ENCODE data around the gene TOMM5. TPM values are rescaled to one million over a fixed set of nuclear protein-coding genes. Genes with fewer than 3 reads are reported as not detected.

The TOMM5 gene
- total and polyA plus RNA-seq, 2 of the 4 experiments (the other 2 are of a cell fraction) = 159 to 206 TPM

GRCh38 chr9:37587521-37587920, 4.9 kb downstream of the TOMM5 start:
- WGBS, 2 experiments (ENCODE audit: extremely low coverage in 2 of 2, insufficient read length in 1 of 2) = no CpG with 5 or more reads among the region's 4 CpGs
- Histone ChIP-seq H4K91ac (ENCODE audit: insufficient read depth, low read depth, low read length) (no peak overlapping the region), H3K14ac (replicated peaks; ENCODE audit: low read depth, low read length) (no peak overlapping the region), H3K23ac (ENCODE audit: low read depth, low read length) (no peak overlapping the region), H2AFZ (replicated peaks; ENCODE audit: low read length, poor library complexity) (no peak overlapping the region), H3K36me3 (ENCODE audit: control insufficient read depth, insufficient read depth, low read length) (peaks cover 29% of the 10 kb centered on the region), H2AK5ac (ENCODE audit: low read depth, low read length) (no peak overlapping the region), H3K4ac (ENCODE audit: low read depth, low read length) (no peak overlapping the region), H3K79me1 (ENCODE audit: low read depth in 1 of 2, low read length in 2 of 2) (peaks cover 26 to 32% of the 10 kb centered on the region in 2 experiments), H3K4me2 (ENCODE audit: low read depth, low read length) (no peak overlapping the region), H3K56ac (ENCODE audit: extremely low read depth, insufficient read depth, low read length) (no peak overlapping the region), H4K20me1 (ENCODE audit: insufficient read depth, low read length) (peaks cover 13% of the 10 kb centered on the region), H3K27me3 (ENCODE audit: control insufficient read depth, insufficient read depth, low read length) (no peaks in the 10 kb centered on the region), H2BK15ac (ENCODE audit: low read depth, low read length) (no peak overlapping the region), H3K4me3 (ENCODE audit: insufficient read depth, low read depth, low read length) (no peak overlapping the region), H3K9me1 (ENCODE audit: insufficient read depth, low read length) (0 out of 2 replicates have a peak, but pooled peaks cover 2% of the 10 kb centered on the region), H3K9ac (ENCODE audit: low read depth, low read length) (no peak overlapping the region), H3K9me3 (ENCODE audit: control insufficient read depth, insufficient read depth, low read length) (no peaks in the 10 kb centered on the region), H3K4me1 (ENCODE audit: control insufficient read depth, insufficient read depth, low read length) (peaks cover 3% of the 10 kb centered on the region; the same call in 1 of the 2 replicates), H3K27ac (ENCODE audit: insufficient read depth, low read length) (no peak overlapping the region), H2AK9ac (replicated peaks; ENCODE audit: low read depth, low read length, poor library complexity) (no peak overlapping the region), H2BK120ac (ENCODE audit: low read depth, low read length) (no peak overlapping the region), H4K5ac (ENCODE audit: low read depth, low read length) (no peak overlapping the region), H3K18ac (ENCODE audit: low read depth, low read length) (no peak overlapping the region), H2BK20ac (ENCODE audit: low read depth, low read length) (no peak overlapping the region), H4K8ac (ENCODE audit: low read depth in 2 of 2, low read length in 2 of 2) (no peak overlapping the region), H2BK5ac (ENCODE audit: low read depth, low read length, poor library complexity, severe bottlenecking) (no peak overlapping the region)
- ATAC-seq (ENCODE audit: low read depth) = no peak
- in situ Hi-C loops (cut with MboI; ENCODE audit: low sequenced_read_pairs) = loop anchor here (10.0 kb wide), 2 partner anchors 317 to 777 kb away; partner anchors contain the start of gene SLC25A51
- ChIA-PET POLR2A (ENCODE audit: unreplicated experiment) (no interaction called here), CTCF (no interaction called here)
- BruUV-seq (replicated peaks) = no TSS peak
- dilution Hi-C loops (cut with HindIII; ENCODE audit: low sequenced_read_pairs, unreplicated experiment) = no loop called here
- TF ChIP-seq ELK1 (IDR thresholded peaks at IDR 0.05; ENCODE audit: borderline replicate concordance, low read depth, low read length) = no peak
- TF ChIP-seq MAFK (IDR thresholded peaks at IDR 0.05; ENCODE audit: low read depth, low read length) = peak; percentile 66
- intact Hi-C loops (cut with micrococcal nuclease) = no loop called here
- no peak for DNase-seq
